ENCODE data around the gene CUL1. TPM values are rescaled to one million over a fixed set of nuclear protein-coding genes. Genes with fewer than 3 reads are reported as not detected.

CUL1 gene
- total RNA-seq, 1 experiment from 2014 or later = 53.1 TPM

DNA sequence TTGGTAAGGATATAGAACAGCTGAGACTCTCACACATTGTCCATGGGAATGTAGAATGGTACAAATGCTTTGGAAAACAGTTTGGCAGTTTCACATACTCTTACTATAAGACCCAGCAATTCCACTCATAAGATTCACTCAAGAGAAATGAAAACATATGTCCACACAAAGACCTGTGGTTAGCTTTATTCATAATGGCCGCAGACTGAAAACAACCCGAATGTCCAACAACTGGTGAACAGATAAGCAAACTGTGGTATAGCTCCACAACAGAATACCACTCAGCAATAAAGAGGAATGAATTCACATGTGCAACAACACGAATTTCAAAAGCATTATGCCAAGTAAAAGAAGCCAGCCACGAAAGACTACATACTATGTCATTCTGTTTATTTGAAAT is 33.5 kb upstream of the CUL1 start:
- Histone ChIP-seq H3K4me1 (ENCODE audit: control insufficient read depth in 1 of 2, insufficient read depth in 2 of 2, low read length in 2 of 2) (no peaks in the 10 kb centered on the region), H3K9me2 (ENCODE audit: insufficient read depth) (no peaks in the 10 kb centered on the region), H3K9ac (ENCODE audit: low read length) (no peak overlapping the region), H4K20me1 (ENCODE audit: insufficient read depth) (no peaks in the 10 kb centered on the region), H3K36me3 (ENCODE audit: control insufficient read depth in 1 of 2, insufficient read depth in 2 of 2, low read length in 2 of 2) (no peaks in the 10 kb centered on the region), H3K79me2 (ENCODE audit: insufficient read depth, low read length) (no peaks in the 10 kb centered on the region), H3K4me3 (replicated peaks in 1 of 2; ENCODE audit: low read depth in 1 of 2, low read length in 2 of 2) (no peak overlapping the region), H2AFZ (ENCODE audit: low read depth, low read length, poor library complexity, severe bottlenecking) (no peak overlapping the region), H3K4me2 (ENCODE audit: low read length) (no peak overlapping the region), H3K27ac (ENCODE audit: low read depth, low read length) (no peak overlapping the region), H3K27me3 (ENCODE audit: insufficient read depth, low read length) (no peaks in the 10 kb centered on the region), H3K9me3 (ENCODE audit: control insufficient read depth in 1 of 2, insufficient read depth in 1 of 2, low read depth in 1 of 2, low read length in 2 of 2) (no peaks in the 10 kb centered on the region)
- ChIA-PET CTCF (no interaction called here), POLR2A (no interaction called here), RAD21 (ENCODE audit: low non-redundant PET in 1 of 2, low total read pairs in 2 of 2, uncharacterized antibody in 2 of 2, unreplicated experiment in 2 of 2) (no interaction called here)
- BruUV-seq (replicated peaks) = no TSS peak
- DNase-seq (ENCODE audit: low read depth, low spot score) (no peak), ATAC-seq (no peak)
- TF ChIP-seq, protein P1, sequence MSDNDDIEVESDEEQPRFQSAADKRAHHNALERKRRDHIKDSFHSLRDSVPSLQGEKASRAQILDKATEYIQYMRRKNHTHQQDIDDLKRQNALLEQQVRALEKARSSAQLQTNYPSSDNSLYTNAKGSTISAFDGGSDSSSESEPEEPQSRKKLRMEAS (IDR thresholded peaks at IDR 0.05) = no peak
- TF ChIP-seq SRF (IDR thresholded peaks at IDR 0.05; ENCODE audit: low read depth) = no peak
- TF ChIP-seq JUND (IDR thresholded peaks at IDR 0.05) = no peak
- TF ChIP-seq POLR2A (IDR thresholded peaks at IDR 0.05; ENCODE audit: borderline replicate concordance, extremely low read depth, insufficient read depth, insufficient read length) = no peak
- TF ChIP-seq SP1 (IDR thresholded peaks at IDR 0.05; ENCODE audit: low read depth) = no peak
- no peak for TF ChIP-seq ATF3 (IDR thresholded peaks at IDR 0.05)
- TF ChIP-seq, protein P2, sequence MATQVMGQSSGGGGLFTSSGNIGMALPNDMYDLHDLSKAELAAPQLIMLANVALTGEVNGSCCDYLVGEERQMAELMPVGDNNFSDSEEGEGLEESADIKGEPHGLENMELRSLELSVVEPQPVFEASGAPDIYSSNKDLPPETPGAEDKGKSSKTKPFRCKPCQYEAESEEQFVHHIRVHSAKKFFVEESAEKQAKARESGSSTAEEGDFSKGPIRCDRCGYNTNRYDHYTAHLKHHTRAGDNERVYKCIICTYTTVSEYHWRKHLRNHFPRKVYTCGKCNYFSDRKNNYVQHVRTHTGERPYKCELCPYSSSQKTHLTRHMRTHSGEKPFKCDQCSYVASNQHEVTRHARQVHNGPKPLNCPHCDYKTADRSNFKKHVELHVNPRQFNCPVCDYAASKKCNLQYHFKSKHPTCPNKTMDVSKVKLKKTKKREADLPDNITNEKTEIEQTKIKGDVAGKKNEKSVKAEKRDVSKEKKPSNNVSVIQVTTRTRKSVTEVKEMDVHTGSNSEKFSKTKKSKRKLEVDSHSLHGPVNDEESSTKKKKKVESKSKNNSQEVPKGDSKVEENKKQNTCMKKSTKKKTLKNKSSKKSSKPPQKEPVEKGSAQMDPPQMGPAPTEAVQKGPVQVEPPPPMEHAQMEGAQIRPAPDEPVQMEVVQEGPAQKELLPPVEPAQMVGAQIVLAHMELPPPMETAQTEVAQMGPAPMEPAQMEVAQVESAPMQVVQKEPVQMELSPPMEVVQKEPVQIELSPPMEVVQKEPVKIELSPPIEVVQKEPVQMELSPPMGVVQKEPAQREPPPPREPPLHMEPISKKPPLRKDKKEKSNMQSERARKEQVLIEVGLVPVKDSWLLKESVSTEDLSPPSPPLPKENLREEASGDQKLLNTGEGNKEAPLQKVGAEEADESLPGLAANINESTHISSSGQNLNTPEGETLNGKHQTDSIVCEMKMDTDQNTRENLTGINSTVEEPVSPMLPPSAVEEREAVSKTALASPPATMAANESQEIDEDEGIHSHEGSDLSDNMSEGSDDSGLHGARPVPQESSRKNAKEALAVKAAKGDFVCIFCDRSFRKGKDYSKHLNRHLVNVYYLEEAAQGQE (IDR thresholded peaks at IDR 0.05; ENCODE audit: low read depth) = no peak
- no peak for TF ChIP-seq CEBPB (IDR thresholded peaks at IDR 0.05; ENCODE audit: low read depth)
- TF ChIP-seq ZNF274 (IDR thresholded peaks at IDR 0.05; ENCODE audit: low read depth, low read length) = no peak
- TF ChIP-seq ZFX (IDR thresholded peaks at IDR 0.05) = no peak
- no peak for TF ChIP-seq FOSL1 (IDR thresholded peaks at IDR 0.05; ENCODE audit: low read depth)
- TF ChIP-seq EGR1 (IDR thresholded peaks at IDR 0.05; ENCODE audit: low read depth) = no peak
- TF ChIP-seq ZBTB33 (IDR thresholded peaks at IDR 0.05; ENCODE audit: extremely low read depth, insufficient replicate concordance, low read length) = no peak
- no peak for TF ChIP-seq EZH2phosphoT487 (IDR thresholded peaks at IDR 0.05; ENCODE audit: borderline replicate concordance)
- TF ChIP-seq ELF1 (IDR thresholded peaks at IDR 0.05; ENCODE audit: borderline replicate concordance, low read depth) = no peak
- no peak for TF ChIP-seq YY1 (IDR thresholded peaks at IDR 0.05; ENCODE audit: extremely low read depth, insufficient replicate concordance, low read depth, low read length)
- TF ChIP-seq CBX3 (IDR thresholded peaks at IDR 0.05; ENCODE audit: low read depth) = no peak
- TF ChIP-seq, protein P3, sequence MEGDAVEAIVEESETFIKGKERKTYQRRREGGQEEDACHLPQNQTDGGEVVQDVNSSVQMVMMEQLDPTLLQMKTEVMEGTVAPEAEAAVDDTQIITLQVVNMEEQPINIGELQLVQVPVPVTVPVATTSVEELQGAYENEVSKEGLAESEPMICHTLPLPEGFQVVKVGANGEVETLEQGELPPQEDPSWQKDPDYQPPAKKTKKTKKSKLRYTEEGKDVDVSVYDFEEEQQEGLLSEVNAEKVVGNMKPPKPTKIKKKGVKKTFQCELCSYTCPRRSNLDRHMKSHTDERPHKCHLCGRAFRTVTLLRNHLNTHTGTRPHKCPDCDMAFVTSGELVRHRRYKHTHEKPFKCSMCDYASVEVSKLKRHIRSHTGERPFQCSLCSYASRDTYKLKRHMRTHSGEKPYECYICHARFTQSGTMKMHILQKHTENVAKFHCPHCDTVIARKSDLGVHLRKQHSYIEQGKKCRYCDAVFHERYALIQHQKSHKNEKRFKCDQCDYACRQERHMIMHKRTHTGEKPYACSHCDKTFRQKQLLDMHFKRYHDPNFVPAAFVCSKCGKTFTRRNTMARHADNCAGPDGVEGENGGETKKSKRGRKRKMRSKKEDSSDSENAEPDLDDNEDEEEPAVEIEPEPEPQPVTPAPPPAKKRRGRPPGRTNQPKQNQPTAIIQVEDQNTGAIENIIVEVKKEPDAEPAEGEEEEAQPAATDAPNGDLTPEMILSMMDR (IDR thresholded peaks at IDR 0.05 in 2 of 3, conservative IDR thresholded peaks at IDR 0.05 in 1 of 3; ENCODE audit: borderline replicate concordance in 1 of 3, insufficient read depth in 1 of 3, low read depth in 2 of 3, low read length in 2 of 3) = no peak
- no peak for TF ChIP-seq POLR2AphosphoS5 (IDR thresholded peaks at IDR 0.05; ENCODE audit: low read depth, low read length)
- no peak for TF ChIP-seq RAD21 (IDR thresholded peaks at IDR 0.05; ENCODE audit: low read depth)
- intact Hi-C loops (cut with micrococcal nuclease) = no loop called here

All from HCT116 (cell line).